H1 (cell line): Measurements from ENCODE around the gene CPSF2. TPM values are rescaled to one million over a fixed set of nuclear protein-coding genes. Genes with fewer than 3 reads are reported as not detected.
A peak's percentile ranks its signal among the peaks of the same experiment; 100 is the strongest.

Source experiments
- BCL11A ChIP-seq, 2 experiments: IDR thresholded peaks; one replicate each; pipeline ENCODE4 v1.6.1; 2011; ENCODE audit warnings: low read depth in 2 of 2, low read length in 2 of 2, mild to moderate bottlenecking in 2 of 2
- EP300 ChIP-seq, 2 experiments: IDR thresholded peaks; 1 replicate in 1 of 2; 2 replicates in 1 of 2; pipeline ENCODE4 v1.6.1; 2011 to 2012; ENCODE audit warnings: low read depth in 2 of 2, low read length in 2 of 2, mild to moderate bottlenecking in 2 of 2, borderline replicate concordance in 1 of 2, inconsistent platforms in 1 of 2, moderate library complexity in 1 of 2
- GABPA ChIP-seq: IDR thresholded peaks from 2 replicates; pipeline ENCODE4 v1.6.1; 2011; ENCODE audit warnings: mild to moderate bottlenecking, low read length, moderate library complexity, borderline replicate concordance; ENCODE audit not compliant: insufficient read depth
- KDM5A ChIP-seq: fragments of 200-600 bp; IDR thresholded peaks from 2 replicates; pipeline ENCODE4 v1.7.1; 2012; ENCODE audit warnings: mild to moderate bottlenecking, low read length, inconsistent platforms, mixed read lengths
- NANOG ChIP-seq: IDR thresholded peaks from 2 replicates; pipeline ENCODE4 v1.6.1; 2011; ENCODE audit warnings: low read length, low read depth, mild to moderate bottlenecking, inconsistent platforms; ENCODE audit not compliant: insufficient read depth, poor library complexity, severe bottlenecking
- POLR2A ChIP-seq, 2 experiments: IDR thresholded peaks; 1 replicate in 1 of 2; 2 replicates in 1 of 2; pipeline ENCODE4 v1.6.1; 2011; ENCODE audit warnings: low read depth in 2 of 2, low read length in 2 of 2, mild to moderate bottlenecking in 2 of 2; ENCODE audit errors: control extremely low read depth in 1 of 2
- RAD21 ChIP-seq, 2 experiments: IDR thresholded peaks in 1 of 2; conservative IDR thresholded peaks in 1 of 2; 2 replicates each; pipeline ENCODE4 v1.6.1; 2011; ENCODE audit warnings: low read depth in 2 of 2, low read length in 2 of 2, improper control_type of control experiment in 1 of 2, inconsistent platforms in 1 of 2, mild to moderate bottlenecking in 1 of 2, moderate library complexity in 1 of 2
- SP4 ChIP-seq: IDR thresholded peaks from 2 replicates; pipeline ENCODE4 v1.6.1; 2012; ENCODE audit warnings: low read length, inconsistent platforms
- TAF1 ChIP-seq: IDR thresholded peaks from 2 replicates; pipeline ENCODE4 v1.6.1; 2011; ENCODE audit warnings: mild to moderate bottlenecking, low read depth, low read length
- polyA plus RNA-seq, 7 experiments: library from polyadenylated mRNA; depleted of rRNA in 3 of 7; stranded (reverse) in 5 of 7; unstranded in 2 of 7; fragments of >200 nt in 5 of 7; fragments of 200-250 nt in 2 of 7; gene quantifications; 1 replicate in 5 of 7; 2 replicates in 1 of 7; 4 replicates in 1 of 7; pipeline versions ENCODE4 v1.2.1 to v1.2.3, GENCODE V29; 2011 to 2013; ENCODE audit warnings: missing spikeins in 2 of 7, mixed read lengths in 2 of 7
- total RNA-seq: library from RNA; stranded (reverse); fragmentation: NEBNext Ultra II Directional; extraction: Animal tissue kit (Norgen Biotek cat#: 25700); gene quantifications from 2 replicates; pipeline ENCODE4 v1.2.1, GENCODE V29; 2021

CPSF2 gene
- total and polyA plus RNA-seq, 2 of the 8 experiments (the other 6 are each of a cell fraction or from before 2014, with no cell fraction given): 11.3 to 130 TPM

DNA sequence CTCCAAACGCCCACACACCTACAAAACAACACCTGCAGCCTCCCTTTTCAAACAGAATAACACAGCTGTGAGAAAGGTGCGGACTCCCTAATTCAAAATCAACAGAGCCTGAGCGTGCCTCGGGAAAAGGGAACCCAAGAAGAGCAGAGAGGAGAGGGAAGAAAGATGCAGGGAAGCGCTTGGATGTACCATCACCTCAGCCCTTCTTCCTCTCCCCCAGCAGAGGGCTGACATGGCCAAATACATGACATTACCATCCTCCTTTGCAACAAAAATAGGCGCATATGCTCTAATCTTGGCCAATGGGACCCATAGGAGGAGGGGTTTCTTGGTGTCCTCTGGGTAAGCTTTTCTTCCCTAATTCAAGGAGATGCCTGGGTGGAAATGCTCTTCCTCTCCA lies 78.0 kb downstream of the CPSF2 start (continued):
- TF ChIP-seq KDM5A (no peak), GABPA (no peak), RAD21 (IDR thresholded peaks at IDR 0.05 in 1 of 2, conservative IDR thresholded peaks at IDR 0.05 in 1 of 2; ENCODE audit: low read depth in 2 of 2, low read length in 2 of 2) (peak in 1 of 2 experiments; percentile 44; a peak in 2 of 4 replicates), TAF1 (0 out of 2 replicates have a peak, but pooled peaks have one; percentile 2), POLR2A (IDR thresholded peaks at IDR 0.05; ENCODE audit: control extremely low read depth in 1 of 2, low read depth in 2 of 2, low read length in 2 of 2) (no peak), SP4 (no peak), NANOG (no peak), EP300 (IDR thresholded peaks at IDR 0.05; ENCODE audit: borderline replicate concordance in 1 of 2, low read depth in 2 of 2, low read length in 2 of 2) (no peak), BCL11A (IDR thresholded peaks at IDR 0.05; ENCODE audit: low read depth in 2 of 2, low read length in 2 of 2) (no peak)
